Measurements from ENCODE around the gene GLMN.
"Not testable (repeated sequence)": the region's sequence is repeated elsewhere in the genome, so short reads cannot be mapped to it uniquely, and the experiment has no call there.

The GLMN gene

DNA sequence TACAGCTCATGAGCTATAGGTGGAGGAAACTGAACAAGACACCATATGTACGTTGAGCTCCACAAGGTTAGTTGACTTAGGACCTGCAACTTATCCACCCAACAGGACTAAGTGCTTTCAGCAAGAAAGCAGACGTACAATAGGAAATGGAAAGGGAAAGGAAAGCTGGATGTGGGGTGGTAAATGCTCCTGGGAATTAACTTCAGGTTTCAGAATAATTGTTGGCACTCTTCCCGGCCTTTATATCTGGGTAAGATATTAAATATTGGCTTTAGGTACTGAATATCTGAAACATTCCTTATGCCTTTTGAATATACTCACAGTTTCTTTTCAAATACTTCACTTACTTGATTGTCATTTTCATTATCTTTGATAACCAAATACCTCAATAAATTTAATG lies 36.3 kb downstream of the GLMN start:
- Histone ChIP-seq H2BK120ac (ENCODE audit: low read depth, low read length) (no peak overlapping the region), H3K27me3 (ENCODE audit: insufficient read depth, low read length, poor library complexity) (no peaks in the 10 kb centered on the region), H2BK5ac (ENCODE audit: low read length) (no peak overlapping the region), H4K5ac (ENCODE audit: low read length) (no peak overlapping the region), H3K56ac (ENCODE audit: low read length) (no peak overlapping the region), H4K8ac (ENCODE audit: low read depth, low read length) (no peak overlapping the region), H3K9ac (ENCODE audit: low read length) (no peak overlapping the region), H3K4ac (ENCODE audit: low read depth, low read length) (no peak overlapping the region), H3K36me3 (ENCODE audit: control insufficient read depth, insufficient read depth, low read length) (peaks cover 2% of the 10 kb centered on the region), H3K27ac (ENCODE audit: low read depth, low read length) (no peak overlapping the region), H3K4me1 (ENCODE audit: control insufficient read depth, low read depth, low read length) (no peaks in the 10 kb centered on the region), H3K23ac (ENCODE audit: low read length) (no peak overlapping the region), H3K4me2 (ENCODE audit: low read length) (no peak overlapping the region), H2AK5ac (ENCODE audit: low read length) (no peak overlapping the region), H3K4me3 (ENCODE audit: low read length) (no peak overlapping the region), H3K79me1 (ENCODE audit: low read length) (no peaks in the 10 kb centered on the region), H3K79me2 (ENCODE audit: control insufficient read depth, insufficient read depth, low read length) (no peaks in the 10 kb centered on the region), H3K18ac (ENCODE audit: low read length) (no peak overlapping the region), H2BK15ac (replicated peaks; ENCODE audit: low read depth) (no peak overlapping the region)
- DNase-seq: no peak
- no CpG with 5 or more reads among the region's 3 CpGs for WGBS (ENCODE audit: extremely low coverage, insufficient coverage, low lambda C conversion rate)

DNA sequence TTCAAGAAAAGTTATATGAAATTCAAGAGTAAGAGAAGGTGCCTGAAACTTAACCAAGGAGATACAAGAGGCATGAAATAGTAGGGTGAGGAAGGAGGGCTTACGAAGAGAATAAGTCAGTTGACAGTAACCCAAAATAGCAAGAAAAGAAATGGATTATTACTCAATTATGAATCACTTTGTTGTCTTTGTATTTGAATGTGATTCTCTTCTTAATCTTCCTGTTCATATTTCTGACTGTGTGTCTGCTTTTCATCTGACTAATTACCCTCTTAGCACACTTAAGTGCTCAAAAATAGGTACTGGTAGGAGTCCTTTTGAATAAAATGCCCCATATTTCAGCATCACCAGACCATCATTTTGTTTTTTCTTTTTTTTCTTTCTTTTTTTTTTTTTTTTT lies 39.4 kb downstream of the GLMN start:
- Histone ChIP-seq H3K79me1 (ENCODE audit: low read length) (no peaks in the 10 kb centered on the region), H3K36me3 (ENCODE audit: control insufficient read depth, insufficient read depth, low read length) (peaks cover 2% of the 10 kb centered on the region), H3K4me2 (ENCODE audit: low read length) (no peak overlapping the region), H3K27ac (ENCODE audit: low read depth, low read length) (no peak overlapping the region), H3K9ac (ENCODE audit: low read length) (no peak overlapping the region), H2BK120ac (ENCODE audit: low read depth, low read length) (no peak overlapping the region), H2BK15ac (replicated peaks; ENCODE audit: low read depth) (no peak overlapping the region), H3K4me3 (ENCODE audit: low read length) (no peak overlapping the region), H3K56ac (ENCODE audit: low read length) (no peak overlapping the region), H2BK5ac (ENCODE audit: low read length) (no peak overlapping the region), H3K23ac (ENCODE audit: low read length) (no peak overlapping the region), H4K5ac (ENCODE audit: low read length) (no peak overlapping the region), H4K8ac (ENCODE audit: low read depth, low read length) (no peak overlapping the region), H2AK5ac (ENCODE audit: low read length) (no peak overlapping the region), H3K4ac (ENCODE audit: low read depth, low read length) (no peak overlapping the region), H3K27me3 (ENCODE audit: insufficient read depth, low read length, poor library complexity) (no peaks in the 10 kb centered on the region), H3K4me1 (ENCODE audit: control insufficient read depth, low read depth, low read length) (no peaks in the 10 kb centered on the region), H3K79me2 (ENCODE audit: control insufficient read depth, insufficient read depth, low read length) (no peaks in the 10 kb centered on the region), H3K18ac (ENCODE audit: low read length) (no peak overlapping the region)
- WGBS (ENCODE audit: extremely low coverage, insufficient coverage, low lambda C conversion rate): no CpG with 5 or more reads among the region's 1 CpG
- no peak for DNase-seq

DNA sequence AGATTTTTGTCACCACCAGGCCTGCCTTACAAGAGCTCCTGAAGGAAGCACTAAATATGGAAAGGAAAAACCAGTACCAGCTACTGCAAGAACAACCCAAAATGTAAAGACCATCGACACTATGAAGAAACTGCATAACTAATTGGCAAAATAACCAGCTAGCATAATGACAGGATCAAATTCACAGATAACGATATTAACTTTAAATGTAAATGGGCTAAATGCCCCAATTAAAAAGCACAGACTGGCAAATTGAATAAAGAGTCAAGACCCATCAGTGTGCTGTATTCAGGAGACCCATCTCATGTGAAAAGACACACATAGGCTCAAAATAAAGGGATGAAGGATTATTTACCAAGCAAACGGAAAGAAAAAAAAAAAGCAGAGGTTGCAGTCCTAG lies 44.1 kb downstream of the GLMN start:
- not testable (repeated sequence) for H3K9ac ChIP-seq (ENCODE audit: low read length); H2BK120ac ChIP-seq (ENCODE audit: low read depth, low read length); H2BK15ac ChIP-seq (replicated peaks; ENCODE audit: low read depth); H4K5ac ChIP-seq (ENCODE audit: low read length); H3K4ac ChIP-seq (ENCODE audit: low read depth, low read length); H3K4me3 ChIP-seq (ENCODE audit: low read length); H3K23ac ChIP-seq (ENCODE audit: low read length); H4K8ac ChIP-seq (ENCODE audit: low read depth, low read length); H3K4me1 ChIP-seq (ENCODE audit: control insufficient read depth, low read depth, low read length); H3K18ac ChIP-seq (ENCODE audit: low read length); DNase-seq; H3K4me2 ChIP-seq (ENCODE audit: low read length); H2BK5ac ChIP-seq (ENCODE audit: low read length); H3K27ac ChIP-seq (ENCODE audit: low read depth, low read length); H2AK5ac ChIP-seq (ENCODE audit: low read length); H3K56ac ChIP-seq (ENCODE audit: low read length); H3K79me2 ChIP-seq (ENCODE audit: control insufficient read depth, insufficient read depth, low read length); H3K27me3 ChIP-seq (ENCODE audit: insufficient read depth, low read length, poor library complexity); H3K79me1 ChIP-seq (ENCODE audit: low read length); H3K36me3 ChIP-seq (ENCODE audit: control insufficient read depth, insufficient read depth, low read length)
- no CpG with 5 or more reads among the region's 3 CpGs for WGBS (ENCODE audit: extremely low coverage, insufficient coverage, low lambda C conversion rate)

DNA sequence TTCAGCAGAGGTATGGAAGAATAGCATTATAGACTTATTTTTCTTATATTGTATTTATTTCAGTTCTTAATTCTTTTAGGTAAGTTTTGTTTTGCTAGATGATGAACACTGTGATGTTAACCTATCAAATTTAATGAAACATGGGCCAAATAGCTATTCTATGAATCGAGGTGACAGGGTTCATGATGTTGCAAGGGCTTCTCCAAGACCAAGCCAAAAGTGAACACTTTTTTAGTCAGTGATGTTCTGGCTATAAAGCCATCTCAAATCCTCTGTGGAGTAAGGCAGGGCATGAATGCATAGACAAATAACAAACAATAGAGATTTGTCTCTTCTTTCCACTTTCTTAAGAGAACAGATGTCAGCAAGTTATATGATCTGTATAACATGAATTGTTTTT lies 54.4 kb downstream of the GLMN start:
- H2BK120ac ChIP-seq (ENCODE audit: low read depth, low read length): no peak overlapping the region
- no peaks in the 10 kb centered on the region for H3K27me3 ChIP-seq (ENCODE audit: insufficient read depth, low read length, poor library complexity)
- no peak overlapping the region for H3K23ac ChIP-seq (ENCODE audit: low read length)
- no peak overlapping the region for H3K18ac ChIP-seq (ENCODE audit: low read length)
- no peak overlapping the region for H3K4me2 ChIP-seq (ENCODE audit: low read length)
- H2BK15ac ChIP-seq (replicated peaks; ENCODE audit: low read depth): no peak overlapping the region
- no peaks in the 10 kb centered on the region for H3K79me1 ChIP-seq (ENCODE audit: low read length)
- no peak overlapping the region for H4K8ac ChIP-seq (ENCODE audit: low read depth, low read length)
- no peaks in the 10 kb centered on the region for H3K36me3 ChIP-seq (ENCODE audit: control insufficient read depth, insufficient read depth, low read length)
- no peak for DNase-seq
- no peak overlapping the region for H4K5ac ChIP-seq (ENCODE audit: low read length)
- H3K4me3 ChIP-seq (ENCODE audit: low read length): no peak overlapping the region
- no peak overlapping the region for H2BK5ac ChIP-seq (ENCODE audit: low read length)
- H2AK5ac ChIP-seq (ENCODE audit: low read length): no peak overlapping the region
- H3K27ac ChIP-seq (ENCODE audit: low read depth, low read length): no peak overlapping the region
- H3K56ac ChIP-seq (ENCODE audit: low read length): no peak overlapping the region
- H3K4ac ChIP-seq (ENCODE audit: low read depth, low read length): no peak overlapping the region
- WGBS (ENCODE audit: extremely low coverage, insufficient coverage, low lambda C conversion rate): no CpG with 5 or more reads among the region's 1 CpG
- H3K79me2 ChIP-seq (ENCODE audit: control insufficient read depth, insufficient read depth, low read length): no peaks in the 10 kb centered on the region
- H3K4me1 ChIP-seq (ENCODE audit: control insufficient read depth, low read depth, low read length): no peaks in the 10 kb centered on the region
- no peak overlapping the region for H3K9ac ChIP-seq (ENCODE audit: low read length)

DNA sequence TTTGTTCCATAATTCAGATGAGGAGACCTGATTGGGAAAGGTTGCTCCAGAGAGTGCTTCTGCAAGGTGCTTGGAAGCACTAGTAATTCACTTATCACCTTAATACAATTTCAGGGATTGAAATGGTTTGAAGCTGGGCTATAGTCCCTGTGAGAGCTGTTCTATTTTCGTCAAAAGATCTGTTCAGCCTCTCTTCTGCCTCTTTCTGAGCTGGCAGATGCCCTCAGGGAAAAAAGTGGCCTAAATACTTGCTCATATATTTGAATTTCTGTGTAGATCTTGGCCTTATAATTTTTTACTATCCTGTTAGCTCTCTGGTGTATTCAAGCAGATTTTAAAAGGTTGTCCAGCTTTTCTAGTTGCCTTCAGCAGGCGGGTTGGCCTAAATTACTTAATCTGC lies 58.8 kb downstream of the GLMN start:
- no peak overlapping the region for H2BK5ac ChIP-seq (ENCODE audit: low read length)
- no CpG with 5 or more reads among the region's 2 CpGs for WGBS (ENCODE audit: extremely low coverage, insufficient coverage, low lambda C conversion rate)
- H3K79me2 ChIP-seq (ENCODE audit: control insufficient read depth, insufficient read depth, low read length): no peaks in the 10 kb centered on the region

DNA sequence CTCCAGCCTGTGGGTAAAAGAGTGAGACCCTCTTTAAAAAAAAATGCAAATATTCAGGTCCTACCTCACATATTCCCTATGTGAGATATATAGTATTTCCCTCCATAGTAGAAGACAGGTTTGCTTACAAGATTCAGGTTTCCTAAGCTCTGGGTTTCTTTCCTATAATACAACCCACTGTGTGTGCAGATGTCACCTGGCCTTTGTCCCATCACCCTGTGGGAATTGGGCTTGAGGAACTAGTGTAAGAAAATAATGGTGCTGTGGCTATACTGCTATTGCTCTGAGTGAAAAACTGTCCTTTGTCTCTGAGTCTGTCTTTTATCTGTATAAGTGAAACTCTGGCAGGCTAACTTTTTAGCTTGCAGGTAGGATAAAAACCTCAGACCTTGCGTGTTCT lies 68.1 kb downstream of the GLMN start:
- Histone ChIP-seq H3K79me1 (ENCODE audit: low read length) (no peaks in the 10 kb centered on the region), H3K56ac (ENCODE audit: low read length) (no peak overlapping the region), H3K4me2 (ENCODE audit: low read length) (no peak overlapping the region), H3K4me3 (ENCODE audit: low read length) (no peak overlapping the region), H3K4me1 (ENCODE audit: control insufficient read depth, low read depth, low read length) (no peaks in the 10 kb centered on the region), H2BK15ac (replicated peaks; ENCODE audit: low read depth) (no peak overlapping the region), H3K27me3 (ENCODE audit: insufficient read depth, low read length, poor library complexity) (no peaks in the 10 kb centered on the region), H3K4ac (ENCODE audit: low read depth, low read length) (no peak overlapping the region), H3K36me3 (ENCODE audit: control insufficient read depth, insufficient read depth, low read length) (no peaks in the 10 kb centered on the region), H2BK120ac (ENCODE audit: low read depth, low read length) (no peak overlapping the region), H2BK5ac (ENCODE audit: low read length) (no peak overlapping the region), H2AK5ac (ENCODE audit: low read length) (no peak overlapping the region), H3K9ac (ENCODE audit: low read length) (no peak overlapping the region), H4K5ac (ENCODE audit: low read length) (no peak overlapping the region), H4K8ac (ENCODE audit: low read depth, low read length) (no peak overlapping the region), H3K27ac (ENCODE audit: low read depth, low read length) (no peak overlapping the region), H3K79me2 (ENCODE audit: control insufficient read depth, insufficient read depth, low read length) (no peaks in the 10 kb centered on the region), H3K18ac (ENCODE audit: low read length) (no peak overlapping the region), H3K23ac (ENCODE audit: low read length) (no peak overlapping the region)
- no peak for DNase-seq
- WGBS (ENCODE audit: extremely low coverage, insufficient coverage, low lambda C conversion rate): no CpG with 5 or more reads among the region's 1 CpG

More for the DNA sequence above, 58.8 kb downstream of the GLMN start:
- Histone ChIP-seq H3K79me1 (ENCODE audit: low read length) (no peaks in the 10 kb centered on the region), H3K9ac (ENCODE audit: low read length) (no peak overlapping the region), H4K8ac (ENCODE audit: low read depth, low read length) (no peak overlapping the region), H3K18ac (ENCODE audit: low read length) (no peak overlapping the region), H4K5ac (ENCODE audit: low read length) (no peak overlapping the region), H3K56ac (ENCODE audit: low read length) (no peak overlapping the region), H3K27me3 (ENCODE audit: insufficient read depth, low read length, poor library complexity) (no peaks in the 10 kb centered on the region), H3K4ac (ENCODE audit: low read depth, low read length) (no peak overlapping the region), H2BK120ac (ENCODE audit: low read depth, low read length) (no peak overlapping the region), H3K27ac (ENCODE audit: low read depth, low read length) (no peak overlapping the region), H2BK15ac (replicated peaks; ENCODE audit: low read depth) (no peak overlapping the region), H3K36me3 (ENCODE audit: control insufficient read depth, insufficient read depth, low read length) (no peaks in the 10 kb centered on the region), H3K4me1 (ENCODE audit: control insufficient read depth, low read depth, low read length) (no peaks in the 10 kb centered on the region), H3K4me3 (ENCODE audit: low read length) (no peak overlapping the region), H2AK5ac (ENCODE audit: low read length) (no peak overlapping the region), H3K23ac (ENCODE audit: low read length) (no peak overlapping the region), H3K4me2 (ENCODE audit: low read length) (no peak overlapping the region)
- no peak for DNase-seq

All from mesendoderm (in vitro differentiated cells).